ENCODE measurements around the gene SH2B3.
"Not testable (repeated sequence)": the region's sequence is repeated elsewhere in the genome, so short reads cannot be mapped to it uniquely, and the experiment has no call there.

The SH2B3 gene

GRCh38 chr12:111405859-111406473 lies at the start of gene SH2B3:
Gene SH2B3 (plus strand): TSS chr12:111405923. CDS start chr12:111418146, 12,223 bp downstream.
- DNase-seq (ENCODE audit: low spot score) = peak; percentile 72

DNA sequence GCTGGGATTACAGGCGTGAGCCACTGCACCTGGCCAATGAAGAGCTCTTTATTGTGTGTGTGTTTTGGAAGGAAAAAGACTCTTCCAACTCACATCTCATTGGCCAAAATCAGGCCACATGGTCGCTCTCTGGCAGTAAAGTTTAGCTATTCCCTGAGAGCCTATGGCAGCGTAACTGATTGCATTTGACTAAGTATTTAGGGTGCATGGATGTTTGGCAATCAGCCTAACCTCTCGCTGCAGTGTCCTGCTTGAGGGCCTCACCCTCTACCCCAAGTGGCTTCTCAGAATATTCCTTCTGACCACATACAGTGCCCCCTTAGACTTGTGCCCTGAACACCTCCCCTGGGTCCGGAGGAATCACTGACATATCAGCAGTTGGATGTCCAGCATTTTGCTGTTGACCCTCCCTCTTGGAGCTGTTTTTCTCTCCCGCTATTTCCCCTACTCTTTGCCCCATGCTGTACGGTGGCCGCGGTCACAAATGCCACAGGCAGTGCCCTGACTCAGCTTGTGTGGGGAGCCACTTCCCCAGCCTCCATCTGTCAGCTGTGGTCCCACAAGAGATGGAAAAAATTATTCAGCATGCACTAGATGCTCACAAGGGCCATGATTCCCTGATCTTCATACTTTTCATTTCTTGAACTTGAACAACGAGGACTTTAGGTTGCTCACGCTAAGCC lies 46.4 kb upstream of the SH2B3 start:
- peak; percentile 49 for DNase-seq (ENCODE audit: low spot score)

- no peak for DNase-seq (ENCODE audit: low spot score)
Observed at GRCh38 chr12:111359914-111360276, 45.8 kb upstream of the SH2B3 start.

DNA sequence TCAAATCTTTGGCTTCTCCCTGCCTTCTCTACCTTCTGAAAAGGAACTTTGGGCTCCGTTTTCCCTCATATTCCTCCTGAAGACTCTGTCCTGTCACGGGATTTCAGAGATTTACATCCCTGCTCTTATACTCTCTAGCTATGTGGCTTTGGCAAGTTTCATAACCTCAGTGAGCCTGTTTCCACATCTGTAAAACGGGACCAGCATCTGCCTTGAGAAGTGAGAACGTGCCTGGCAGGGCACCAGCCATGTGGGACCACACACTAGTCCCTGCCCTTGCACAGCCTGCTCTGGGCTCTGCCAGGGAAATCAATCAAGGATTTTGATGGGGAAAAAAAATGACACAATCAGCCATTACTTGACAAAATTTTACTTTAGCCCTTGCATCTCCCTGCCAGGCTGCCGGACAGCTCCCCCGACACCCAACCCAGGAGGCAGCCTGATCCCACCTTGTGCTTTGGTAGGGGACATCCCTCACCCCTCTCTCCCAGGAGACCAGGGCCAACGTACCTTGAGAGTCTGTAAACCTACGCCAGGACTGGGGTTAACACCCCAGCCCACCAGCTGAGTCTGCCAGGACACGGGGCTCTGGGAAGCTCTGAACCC lies 45.3 kb upstream of the SH2B3 start:
- DNase-seq (ENCODE audit: low spot score) = no peak

DNA sequence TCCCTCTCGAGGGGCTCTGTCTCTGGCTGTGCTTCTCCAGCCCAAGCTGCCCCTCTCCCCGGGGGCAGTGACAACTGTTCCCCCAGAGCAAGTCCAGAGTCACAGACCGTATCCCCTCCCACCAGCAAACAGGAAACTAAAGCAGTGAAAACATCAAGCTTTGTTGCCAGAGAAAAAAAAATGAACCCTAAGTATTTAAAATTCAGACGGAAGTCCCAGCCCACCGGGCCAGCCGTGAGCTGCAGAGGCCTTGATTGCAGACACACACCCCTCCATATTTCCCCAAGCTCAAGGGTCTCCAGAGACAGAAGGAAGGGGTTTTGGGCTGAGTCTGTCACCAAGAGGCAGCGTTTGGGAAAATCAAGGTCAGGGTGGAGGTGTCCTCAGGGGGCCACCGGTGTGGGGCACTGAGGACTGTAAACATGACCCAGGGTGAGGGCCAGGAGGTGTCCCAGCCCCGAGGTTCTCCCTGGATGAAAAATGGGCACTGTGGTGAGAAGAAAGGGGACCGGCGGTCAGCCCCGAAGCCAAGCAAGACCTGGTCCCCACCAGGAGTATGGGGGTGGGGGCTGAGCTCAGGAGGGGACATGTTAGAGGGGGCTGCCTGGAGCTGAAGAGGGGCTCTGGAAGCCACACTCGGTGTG lies 44.5 kb upstream of the SH2B3 start:
- no peak for DNase-seq (ENCODE audit: low spot score)

DNA sequence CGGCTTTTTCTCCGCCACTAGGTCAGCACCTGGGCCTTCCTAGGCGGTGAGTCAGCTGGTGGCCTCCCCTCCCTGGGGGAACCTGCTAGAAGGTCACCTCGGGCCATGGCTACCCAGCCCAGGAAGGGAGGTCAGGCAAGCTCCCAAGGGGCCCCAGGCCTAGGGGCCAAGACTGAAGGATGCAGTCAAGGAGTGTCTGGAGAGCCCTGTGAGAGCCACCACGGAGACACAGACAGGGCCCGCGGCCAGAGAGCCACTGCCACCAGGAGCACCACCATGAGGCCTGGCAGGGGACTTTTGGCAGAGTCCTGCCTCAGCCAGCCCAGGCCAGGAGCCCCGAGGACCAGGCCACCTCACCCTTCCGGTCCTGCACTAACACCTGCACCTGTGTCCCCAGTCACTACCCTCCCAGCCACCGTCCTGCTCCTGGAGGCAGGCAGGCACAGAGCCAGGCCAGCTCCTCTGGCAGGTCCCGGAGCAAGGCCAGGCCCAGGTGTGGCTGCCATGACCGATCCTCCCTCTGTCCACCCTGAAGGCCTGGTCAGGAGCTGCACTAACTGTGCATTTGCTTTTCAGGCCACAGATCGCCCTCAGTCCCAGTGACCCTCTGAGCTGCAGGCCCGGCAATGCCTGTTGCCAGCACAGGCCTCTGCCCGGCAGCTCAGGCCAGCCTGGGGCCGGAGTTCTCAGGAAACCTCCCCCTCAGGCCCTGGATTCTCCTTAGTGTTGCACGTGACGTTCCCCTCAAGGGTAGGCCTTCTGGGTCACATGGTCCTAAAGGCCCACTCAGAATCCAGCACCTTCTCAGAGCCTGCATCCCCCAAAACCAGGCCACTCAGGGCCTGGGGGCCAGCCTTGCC lies 43.8 kb upstream of the SH2B3 start:
- no peak for DNase-seq (ENCODE audit: low spot score)

GRCh38 chr12:111362687-111363475 lies 42.8 kb upstream of the SH2B3 start:
- DNase-seq (ENCODE audit: low spot score) = no peak

- DNase-seq (ENCODE audit: low spot score) = no peak
Observed at GRCh38 chr12:111363578-111363977, 42.1 kb upstream of the SH2B3 start.

GRCh38 chr12:111366075-111366474 lies 39.6 kb upstream of the SH2B3 start:
- no peak for DNase-seq (ENCODE audit: low spot score)

GRCh38 chr12:111366583-111366982 lies 39.1 kb upstream of the SH2B3 start:
- DNase-seq (ENCODE audit: low spot score) = no peak

DNA sequence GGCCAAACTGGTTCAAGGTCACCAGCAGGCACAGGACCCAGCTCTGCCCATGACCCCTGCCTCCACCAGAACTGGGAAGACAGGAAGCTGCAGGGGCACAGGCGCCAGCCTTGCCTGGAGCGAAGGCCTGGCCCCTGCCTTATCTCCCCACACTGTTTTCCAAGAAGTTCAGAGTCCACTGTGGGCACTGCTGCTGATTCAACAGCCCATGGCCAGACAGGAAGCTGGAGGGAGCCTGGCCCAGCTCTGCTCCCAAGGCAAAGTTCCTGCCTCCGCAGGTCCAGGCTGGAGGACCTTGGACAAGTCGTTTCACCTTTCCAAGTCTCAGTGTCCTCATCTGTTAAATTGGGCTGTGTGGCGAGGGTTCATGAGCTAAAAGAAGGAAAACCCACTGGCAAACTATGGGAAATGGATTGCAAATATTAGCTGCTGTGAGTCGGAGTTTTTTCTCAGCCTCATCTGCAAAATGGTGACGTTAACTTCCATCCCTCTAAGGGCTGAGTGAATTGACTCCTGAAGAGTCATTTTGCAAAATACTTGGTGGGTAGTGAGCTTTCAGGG lies 38.0 kb upstream of the SH2B3 start:
- no peak for DNase-seq (ENCODE audit: low spot score)

GRCh38 chr12:111368291-111368787 lies 37.4 kb upstream of the SH2B3 start:
- DNase-seq (ENCODE audit: low spot score) = no peak

DNA sequence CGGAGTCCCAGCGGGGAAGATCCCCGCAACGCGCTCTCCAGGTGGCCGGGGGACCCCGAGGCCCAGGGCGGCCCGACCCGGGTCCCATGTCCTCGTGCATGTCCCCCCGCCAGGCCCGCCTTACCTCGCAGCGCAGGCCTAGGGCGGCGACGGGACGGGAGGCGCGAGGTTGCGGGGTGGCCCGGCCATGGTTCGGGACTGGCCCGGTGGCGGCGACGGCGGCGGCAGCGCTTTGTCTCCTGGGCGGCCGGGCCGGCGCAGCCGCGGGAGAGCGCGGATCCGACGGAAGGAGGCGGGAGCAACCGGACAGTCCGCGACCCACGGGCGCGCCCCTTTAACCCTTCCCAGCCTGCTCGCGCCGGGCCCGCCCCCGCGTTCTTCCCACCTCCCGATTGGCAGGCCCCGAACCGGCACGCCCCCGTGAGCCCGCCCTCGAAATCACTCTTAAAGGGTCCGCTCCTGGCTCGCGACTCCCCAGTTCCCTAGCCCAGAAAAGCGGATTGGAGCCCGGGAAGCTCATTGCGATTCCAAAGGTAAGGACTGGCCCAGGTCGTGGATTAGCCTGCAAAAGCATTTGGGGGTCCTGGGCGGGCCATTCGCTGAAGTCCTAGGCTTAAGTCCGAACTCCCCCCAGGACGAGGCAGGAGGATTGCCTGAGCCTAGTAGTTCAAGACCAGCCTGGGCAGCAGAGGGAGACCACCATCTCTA lies 36.8 kb upstream of the SH2B3 start, which contains the start of gene PHETA1:
PHETA1 (minus strand) TSS at position 308 of the 708 bp plus-strand sequence. CDS start 5,668 bp downstream, outside the sequence.
- DNase-seq (ENCODE audit: low spot score) = peak; percentile 80

GRCh38 chr12:111369496-111370220 lies 36.1 kb upstream of the SH2B3 start:
- DNase-seq (ENCODE audit: low spot score) = no peak

- DNase-seq (ENCODE audit: low spot score) = not testable (repeated sequence)
Observed at GRCh38 chr12:111373231-111373630, 32.5 kb upstream of the SH2B3 start.

GRCh38 chr12:111377440-111377839 lies 28.3 kb upstream of the SH2B3 start:
- DNase-seq (ENCODE audit: low spot score) = no peak

DNA sequence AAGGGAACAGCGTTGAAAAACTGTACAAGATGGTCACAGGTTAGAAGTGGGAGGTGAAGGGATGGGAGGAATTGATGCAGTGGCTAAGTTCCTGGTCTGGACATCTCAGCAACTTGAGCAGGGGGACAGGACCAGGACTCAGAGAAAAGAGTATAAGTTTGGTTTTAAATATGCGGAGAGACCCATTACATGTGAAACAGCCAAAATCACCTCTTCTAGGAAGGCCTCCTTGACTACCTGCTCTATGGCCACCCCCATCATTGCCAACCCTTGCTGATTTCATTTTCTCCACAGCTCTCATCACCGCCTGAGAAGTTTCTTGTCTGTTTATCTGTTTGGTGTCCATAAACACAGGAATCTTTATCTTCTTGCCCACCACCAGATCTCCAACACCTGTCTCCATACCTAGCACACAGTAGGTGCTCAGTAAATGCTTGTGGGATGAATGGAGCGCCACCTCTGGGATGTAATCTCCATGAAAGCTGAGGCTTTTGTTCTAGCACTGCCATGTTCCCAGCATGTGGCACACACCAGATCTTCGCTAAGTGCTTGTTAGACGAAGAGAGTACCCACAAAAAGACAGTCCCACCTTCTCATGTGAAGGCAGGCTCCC lies 25.7 kb upstream of the SH2B3 start:
- no peak for DNase-seq (ENCODE audit: low spot score)

GRCh38 chr12:111384596-111384995 lies 21.1 kb upstream of the SH2B3 start:
- DNase-seq (ENCODE audit: low spot score) = no peak

GRCh38 chr12:111386885-111387284 lies 18.8 kb upstream of the SH2B3 start:
- DNase-seq (ENCODE audit: low spot score) = no peak

Measured in activated CD4-positive, alpha-beta T cell treated with anti-CD3 and anti-CD28 coated beads, Interleukin-2, Interleukin-4, amounts not matched to agents 100 ng/mL and 50 ng/mL, durations not matched to agents 16 hours and 8 hours (primary cell).